Body of pancreas (tissue), 4 donors: ENCODE measurements around the gene PAN2. TPM values are rescaled to one million over a fixed set of nuclear protein-coding genes. Genes with fewer than 3 reads are reported as not detected.

Experiments used
- ATAC-seq: fragments of 150-250 bp; one replicate; pipeline ENCODE4 v1.9.1; 2016
- DNase-seq, 4 donors: peaks; one replicate each; pipeline ENCODE4 v3.0.0-alpha.2; 2019
- H3K27ac ChIP-seq, 4 donors: fragments of 200-600 bp; sonication (generic); 1 replicate in 3 of 4; 2 replicates in 1 of 4; pipeline versions ENCODE4 v1.5.1 to v1.6.1; 2016 to 2019; ENCODE audit warnings: mild to moderate bottlenecking in 1 of 4, mixed read lengths in 1 of 4, moderate library complexity in 1 of 4
- H3K27me3 ChIP-seq, 2 donors: fragments of 200-600 bp; sonication (generic); one replicate each; pipeline ENCODE4 v1.6.0; 2016; ENCODE audit warnings: mild to moderate bottlenecking in 1 of 2
- H3K36me3 ChIP-seq, 2 donors: fragments of 200-600 bp; sonication (generic); replicated peaks in 1 of 2; 2 replicates each; pipeline ENCODE4 v1.5.1; 2016; ENCODE audit warnings: low read depth in 2 of 2; ENCODE audit not compliant: insufficient read depth in 1 of 2
- H3K4me1 ChIP-seq: fragments of 200-600 bp; sonication (generic); one replicate; pipeline ENCODE4 v1.6.0; 2016
- H3K4me3 ChIP-seq, 2 donors: fragments of 200-600 bp; sonication (generic); 1 replicate in 1 of 2; 2 replicates in 1 of 2; pipeline ENCODE4 v1.5.1; 2016 to 2019
- H3K9me3 ChIP-seq, 3 donors: fragments of 200-600 bp; sonication (generic); 1 replicate in 2 of 3; 2 replicates in 1 of 3; pipeline ENCODE4 v1.5.1; 2016
- POLR2A ChIP-seq, 3 donors: fragments of 450-650 bp; IDR thresholded peaks; one replicate each; pipeline ENCODE4 v1.6.1; 2016; ENCODE audit warnings: antibody characterized with exemption in 3 of 3, mild to moderate bottlenecking in 2 of 3
- WGBS, 2 donors: methylation state at CpG; one replicate each; pipeline ENCODE4 v1.1.5; 2017; 5-methylcytosine and 5-hydroxymethylcytosine counted together
- intact Hi-C: fragments of 100-400 bp; cut with DNase I; formaldehyde crosslinking; loops from one replicate; pipeline ENCODE4 v1.15.1; 2023
- total RNA-seq, 2 donors: library from RNA; depleted of rRNA; stranded (reverse); fragments of >200 nt; gene quantifications; one replicate each; pipeline ENCODE4 v1.1.0, GENCODE V29; 2016
- TF ChIP-seq, protein P1 (sequence below), 7 experiments: fragments of 450-650 bp in 4 of 7; fragments of 200-600 bp in 3 of 7; sonication (generic) in 3 of 7; IDR thresholded peaks; one replicate each; pipeline ENCODE4 v1.5.1; 2016 to 2019; ENCODE audit warnings: antibody characterized with exemption in 7 of 7

Gene PAN2
- total RNA-seq, 2 donors from 2014 or later: 47.2 to 59.0 TPM

DNA sequence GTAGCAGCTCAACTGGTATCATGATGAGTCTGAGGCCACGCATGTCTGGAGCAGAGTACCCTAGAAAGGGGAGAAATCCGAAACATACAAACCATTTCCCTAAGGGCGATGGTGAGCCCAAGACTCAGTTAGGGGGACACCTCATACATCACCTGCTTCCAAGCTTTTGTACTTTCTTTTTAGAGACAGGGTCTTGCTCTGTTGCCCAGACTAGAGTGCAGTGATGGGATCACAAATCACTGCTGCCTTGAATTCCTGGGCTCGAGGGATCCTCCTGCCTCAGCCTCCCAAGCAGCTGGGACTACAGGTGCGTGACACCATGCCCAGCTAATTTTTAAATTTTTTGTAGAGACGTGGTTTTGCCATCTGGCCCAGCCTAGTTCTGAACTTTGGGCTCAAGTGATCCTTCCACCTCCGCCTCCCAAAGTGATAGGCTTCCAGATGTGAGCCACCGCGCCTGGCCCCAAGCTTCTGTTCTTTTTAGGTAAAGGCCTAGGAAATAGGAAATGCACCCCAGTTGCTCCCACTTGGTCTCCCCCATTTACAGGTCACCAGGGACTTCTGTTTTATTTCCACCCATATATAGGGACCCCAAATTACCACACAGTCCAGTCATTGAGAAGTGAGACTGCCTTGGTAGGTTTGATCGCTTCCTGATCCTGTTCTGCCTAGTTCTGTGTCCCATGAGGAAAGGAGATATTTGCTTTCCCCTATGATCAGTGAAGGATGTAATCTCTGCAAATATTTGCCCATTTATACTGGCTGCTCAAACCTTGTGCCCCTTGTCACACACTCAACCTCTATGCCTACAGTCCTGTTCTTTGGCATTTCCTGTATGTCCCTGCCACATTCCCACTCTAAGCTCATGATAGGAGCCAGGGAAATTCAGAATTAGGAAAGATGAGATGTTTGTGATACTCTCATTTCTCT is 28.6 kb upstream of the PAN2 start, which contains the start of gene APOF:
APOF (minus strand) TSS at position 728 of the 930 bp plus-strand sequence; CDS start at position 616, 112 bp downstream.
- intact Hi-C loops: no loop called here
- 89 to 93% methylated on average over 9 to 10 of the region's 10 CpGs for WGBS, 2 donors
- Histone ChIP-seq H3K4me3 (no peak within 1 kb of the TSS), H3K27ac (no peak within 1 kb of the TSS), H3K36me3 (no peaks in the 10 kb centered on the region), H3K4me1 (peaks cover 22% of the 10 kb centered on the region), H3K27me3 (no peaks in the 10 kb centered on the region), H3K9me3 (no peaks in the 10 kb centered on the region)
- no peak for DNase-seq
- no peak for TF ChIP-seq POLR2A (IDR thresholded peaks at IDR 0.05)
- TF ChIP-seq, protein P1, sequence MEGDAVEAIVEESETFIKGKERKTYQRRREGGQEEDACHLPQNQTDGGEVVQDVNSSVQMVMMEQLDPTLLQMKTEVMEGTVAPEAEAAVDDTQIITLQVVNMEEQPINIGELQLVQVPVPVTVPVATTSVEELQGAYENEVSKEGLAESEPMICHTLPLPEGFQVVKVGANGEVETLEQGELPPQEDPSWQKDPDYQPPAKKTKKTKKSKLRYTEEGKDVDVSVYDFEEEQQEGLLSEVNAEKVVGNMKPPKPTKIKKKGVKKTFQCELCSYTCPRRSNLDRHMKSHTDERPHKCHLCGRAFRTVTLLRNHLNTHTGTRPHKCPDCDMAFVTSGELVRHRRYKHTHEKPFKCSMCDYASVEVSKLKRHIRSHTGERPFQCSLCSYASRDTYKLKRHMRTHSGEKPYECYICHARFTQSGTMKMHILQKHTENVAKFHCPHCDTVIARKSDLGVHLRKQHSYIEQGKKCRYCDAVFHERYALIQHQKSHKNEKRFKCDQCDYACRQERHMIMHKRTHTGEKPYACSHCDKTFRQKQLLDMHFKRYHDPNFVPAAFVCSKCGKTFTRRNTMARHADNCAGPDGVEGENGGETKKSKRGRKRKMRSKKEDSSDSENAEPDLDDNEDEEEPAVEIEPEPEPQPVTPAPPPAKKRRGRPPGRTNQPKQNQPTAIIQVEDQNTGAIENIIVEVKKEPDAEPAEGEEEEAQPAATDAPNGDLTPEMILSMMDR (IDR thresholded peaks at IDR 0.05): no peak
- no peak for ATAC-seq

DNA sequence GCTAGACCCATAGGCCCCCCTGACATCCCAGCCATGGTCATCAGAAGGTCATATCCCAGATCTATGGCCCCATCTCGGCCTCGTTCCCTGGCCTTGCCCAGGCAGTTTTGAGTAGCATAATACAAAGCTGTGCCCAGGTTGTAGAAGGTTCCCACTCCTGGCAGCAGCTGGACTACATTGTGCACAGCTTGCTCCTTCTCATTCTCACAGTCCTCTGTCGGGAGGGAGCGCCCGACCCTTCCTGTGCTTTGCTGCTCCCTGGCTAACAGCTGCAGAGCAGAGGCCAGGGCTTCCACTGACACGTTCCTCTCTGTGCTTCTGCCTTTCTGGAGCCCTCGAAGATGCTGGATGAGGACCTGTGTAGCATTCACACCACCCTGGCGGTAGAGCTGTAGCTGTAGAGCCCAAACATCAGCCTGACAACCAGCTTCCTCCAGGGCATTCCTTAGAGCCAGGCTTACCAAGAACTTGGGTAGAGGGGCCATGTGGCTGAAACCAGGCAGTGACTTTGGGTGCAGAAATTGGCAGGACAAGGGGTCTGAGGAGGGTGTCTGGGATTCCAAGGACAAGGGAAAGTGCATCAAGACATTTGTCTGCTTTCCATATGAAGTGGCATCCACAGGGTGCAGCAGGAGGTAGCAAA is 27.8 kb upstream of the PAN2 start:
- intact Hi-C loops: no loop called here
- H3K4me1 ChIP-seq: peaks cover 22% of the 10 kb centered on the region
- no peaks in the 10 kb centered on the region for H3K36me3 ChIP-seq
- H3K27ac ChIP-seq: no peak overlapping the region
- ATAC-seq: no peak
- no peaks in the 10 kb centered on the region for H3K9me3 ChIP-seq
- 78 to 91% methylated on average over 6 to 8 of the region's 8 CpGs for WGBS, 2 donors
- no peak overlapping the region for H3K4me3 ChIP-seq
- no peak for TF ChIP-seq POLR2A (IDR thresholded peaks at IDR 0.05)
- TF ChIP-seq, protein P1 (IDR thresholded peaks at IDR 0.05): no peak
- H3K27me3 ChIP-seq: no peaks in the 10 kb centered on the region
- no peak for DNase-seq

DNA sequence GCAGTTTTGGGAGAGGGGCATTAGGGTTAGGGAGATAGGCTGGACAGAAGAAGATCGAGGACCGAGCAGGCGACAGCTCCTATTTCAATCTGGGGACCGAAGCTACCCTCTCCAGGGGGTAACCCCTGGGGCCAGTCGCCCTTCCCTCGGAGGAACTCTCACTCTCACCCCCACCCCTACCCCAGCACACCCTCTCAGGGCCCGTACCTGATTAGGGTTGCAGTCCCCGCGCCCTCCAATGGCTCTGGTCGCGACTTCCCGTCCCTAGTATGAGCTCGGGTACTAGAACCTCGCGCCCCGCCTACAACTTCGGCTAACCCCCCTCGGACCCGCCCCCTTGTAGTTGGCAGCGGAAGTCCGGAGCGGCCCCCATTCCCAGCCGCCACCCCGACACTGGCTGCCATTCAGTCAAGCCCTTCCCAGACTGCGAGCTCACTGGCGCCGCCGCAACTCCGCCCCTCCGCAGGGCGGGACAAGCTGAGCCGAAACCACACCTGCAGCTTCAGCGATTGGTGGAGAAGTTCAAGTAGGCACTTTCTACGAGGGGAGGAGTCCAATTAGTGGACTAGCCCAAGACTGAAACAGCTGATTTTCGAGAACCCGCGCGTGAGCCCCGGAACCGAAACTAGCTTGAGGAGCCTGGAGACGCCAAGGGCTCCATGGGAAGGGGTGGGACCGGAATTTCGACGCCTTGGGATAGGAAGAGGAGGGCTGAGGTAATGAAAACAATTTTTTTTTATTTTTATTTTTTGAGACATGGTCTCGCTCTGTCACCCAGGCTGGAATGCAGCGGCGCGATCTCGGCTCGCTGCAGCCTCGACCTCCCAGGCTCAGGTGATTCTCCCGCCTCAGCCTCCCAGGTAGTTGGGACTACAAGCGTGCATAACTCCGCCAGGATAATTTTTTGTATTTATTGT is 26.3 kb upstream of the PAN2 start, which contains the start of gene STAT2:
STAT2 (minus strand) TSS at position 257 of the 917 bp plus-strand sequence. CDS start 3,536 bp downstream, outside the sequence.
- Histone ChIP-seq H3K36me3 (peaks cover 0 to 10% of the 10 kb centered on the region in 2 donors), H3K27me3 (no peaks in the 10 kb centered on the region), H3K4me1 (peaks cover 22% of the 10 kb centered on the region), H3K27ac (peak within 1 kb of the TSS; percentile 87 to 97 (median 92)), H3K9me3 (no peaks in the 10 kb centered on the region), H3K4me3 (peak within 1 kb of the TSS; percentile 29 to 72)
- 0 to 1% methylated on average over 31 to 53 of the region's 54 CpGs for WGBS, 2 donors
- ATAC-seq (peak; percentile 97), DNase-seq (peak; percentile 98 to 100 (median 98))
- intact Hi-C loops: no loop called here
- peak; percentile 59 to 90 (median 90) for TF ChIP-seq POLR2A (IDR thresholded peaks at IDR 0.05)
- TF ChIP-seq, protein P1 (IDR thresholded peaks at IDR 0.05): peak in 1 of 7 experiments; percentile 3

DNA sequence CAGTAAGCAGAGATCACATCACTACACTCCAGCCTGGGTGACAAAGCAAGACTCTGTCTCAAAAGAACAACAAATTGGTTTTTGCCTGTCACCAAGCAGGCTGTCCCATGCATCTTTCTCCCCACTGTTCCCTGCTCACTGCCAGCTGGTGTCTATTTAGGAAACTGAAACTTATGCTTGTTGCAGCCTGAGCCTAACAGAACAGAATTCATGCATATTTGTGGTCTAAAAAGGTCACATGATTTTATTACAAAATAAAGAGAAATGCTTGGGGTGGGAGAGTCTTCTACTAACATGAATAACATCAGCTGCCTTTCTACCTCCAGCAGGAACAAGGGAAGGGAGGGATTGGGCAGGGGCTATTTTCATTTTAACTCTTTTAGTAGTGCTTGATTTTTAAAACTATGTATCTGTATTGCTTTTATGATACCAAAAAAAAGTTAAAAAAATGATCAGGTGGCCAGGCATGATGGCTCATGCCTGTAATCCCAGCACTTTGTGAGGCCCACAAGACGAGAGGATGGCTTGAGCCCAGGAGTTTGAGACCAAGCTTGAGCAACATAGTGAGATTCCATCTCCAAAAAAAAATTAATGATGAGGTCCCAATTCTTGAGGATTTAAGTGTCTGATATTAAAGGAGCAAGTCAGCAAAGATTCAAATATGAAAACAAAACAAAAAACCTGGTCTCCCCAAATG is 25.2 kb upstream of the PAN2 start:
- 0% methylated on average over 1 of the region's 1 CpG for WGBS, 2 donors
- H3K4me1 ChIP-seq: peaks cover 22% of the 10 kb centered on the region
- intact Hi-C loops: no loop called here
- peak in 1 of 4 donors; percentile 34 for DNase-seq
- peaks cover 7 to 21% of the 10 kb centered on the region in 2 donors for H3K36me3 ChIP-seq
- no peaks in the 10 kb centered on the region for H3K27me3 ChIP-seq
- peak overlapping the region; percentile 29 to 72 for H3K4me3 ChIP-seq
- no peaks in the 10 kb centered on the region for H3K9me3 ChIP-seq
- TF ChIP-seq, protein P1 (IDR thresholded peaks at IDR 0.05): no peak
- no peak for TF ChIP-seq POLR2A (IDR thresholded peaks at IDR 0.05)
- H3K27ac ChIP-seq: peak overlapping the region in 2 of 4 donors; percentile 96 to 97
- no peak for ATAC-seq
